ENCODE data around the gene C7.

GRCh38 chr5:40960037-40960436 lies 50.7 kb downstream of the C7 start:
- TF ChIP-seq CTCF (IDR thresholded peaks at IDR 0.05; ENCODE audit: control extremely low read depth in 1 of 3, insufficient read depth in 1 of 3, low read depth in 1 of 3, low read length in 3 of 3) (no peak), CREB1 (IDR thresholded peaks at IDR 0.05) (no peak), SP1 (IDR thresholded peaks at IDR 0.05; ENCODE audit: low read depth, low read length) (no peak), RFX5 (IDR thresholded peaks at IDR 0.05; ENCODE audit: borderline replicate concordance, low read depth, low read length) (no peak), EP300 (IDR thresholded peaks at IDR 0.05; ENCODE audit: borderline replicate concordance in 1 of 2, low read depth in 2 of 2, low read length in 2 of 2) (no peak), TAF1 (IDR thresholded peaks at IDR 0.05; ENCODE audit: low read depth, low read length) (no peak), RAD21 (IDR thresholded peaks at IDR 0.05 in 1 of 2, conservative IDR thresholded peaks at IDR 0.05 in 1 of 2; ENCODE audit: low read depth in 2 of 2, low read length in 2 of 2) (no peak), POLR2A (IDR thresholded peaks at IDR 0.05; ENCODE audit: control extremely low read depth in 1 of 2, low read depth in 2 of 2, low read length in 2 of 2) (no peak), EZH2 (IDR thresholded peaks at IDR 0.05; ENCODE audit: low read depth, low read length, severe bottlenecking) (no peak), JUN (IDR thresholded peaks at IDR 0.05; ENCODE audit: low read depth, low read length) (no peak), SUZ12 (IDR thresholded peaks at IDR 0.05; ENCODE audit: low read length) (no peak), SIX5 (IDR thresholded peaks at IDR 0.05; ENCODE audit: low read depth, low read length) (no peak), MAX (IDR thresholded peaks at IDR 0.05) (no peak), POLR2AphosphoS5 (IDR thresholded peaks at IDR 0.05; ENCODE audit: low read depth, low read length) (no peak)
